Stimulated activated CD8-positive, alpha-beta memory T cell treated with anti-CD3 and anti-CD28 coated beads, Interleukin-4, amount 100 ng/mL, for 1 hour (primary cell): ENCODE results near the gene FAM120A.

ENCODE experiments used
- DNase-seq, 2 donors: peaks; one replicate each; pipeline ENCODE4 v3.0.0-alpha.2; 2020; ENCODE audit warnings: low read depth in 2 of 2, low spot score in 1 of 2

Gene FAM120A

DNA sequence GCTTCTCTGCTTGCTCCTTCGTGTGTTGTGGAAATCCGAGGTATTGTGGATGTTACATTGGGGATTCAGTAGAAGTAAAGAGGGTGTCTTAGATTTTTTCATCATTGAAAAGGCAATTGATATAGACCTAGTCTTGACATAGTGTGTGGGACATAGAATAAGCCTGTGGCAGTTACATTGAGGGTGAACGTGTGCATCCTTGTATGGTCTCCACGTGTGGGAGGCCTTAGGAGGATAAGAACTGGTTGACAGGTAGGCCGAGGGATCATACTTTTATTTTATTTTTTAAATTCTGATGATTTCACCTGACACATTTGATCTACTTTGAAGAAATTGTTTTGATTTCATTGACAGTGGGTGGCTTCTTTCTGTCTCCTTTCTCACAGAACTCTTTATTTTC is 18.9 kb downstream of the FAM120A start:
- no peak for DNase-seq

DNA sequence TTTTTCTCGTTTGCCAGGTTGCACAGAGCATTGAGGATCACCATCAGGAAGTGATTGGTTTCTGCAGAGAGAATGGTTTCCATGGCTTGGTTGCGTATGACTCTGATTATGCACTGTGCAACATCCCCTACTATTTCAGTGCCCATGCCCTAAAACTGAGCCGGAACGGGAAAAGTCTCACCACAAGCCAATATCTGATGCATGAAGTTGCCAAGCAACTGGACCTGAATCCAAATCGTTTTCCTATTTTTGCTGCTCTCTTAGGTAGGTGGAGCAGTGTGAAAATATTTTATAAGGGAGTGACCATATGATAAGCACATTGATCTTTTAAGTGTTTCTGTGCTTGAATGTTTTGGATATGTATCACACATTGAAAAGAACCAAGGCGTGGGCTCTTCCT is 19.6 kb downstream of the FAM120A start:
- no peak for DNase-seq

DNA sequence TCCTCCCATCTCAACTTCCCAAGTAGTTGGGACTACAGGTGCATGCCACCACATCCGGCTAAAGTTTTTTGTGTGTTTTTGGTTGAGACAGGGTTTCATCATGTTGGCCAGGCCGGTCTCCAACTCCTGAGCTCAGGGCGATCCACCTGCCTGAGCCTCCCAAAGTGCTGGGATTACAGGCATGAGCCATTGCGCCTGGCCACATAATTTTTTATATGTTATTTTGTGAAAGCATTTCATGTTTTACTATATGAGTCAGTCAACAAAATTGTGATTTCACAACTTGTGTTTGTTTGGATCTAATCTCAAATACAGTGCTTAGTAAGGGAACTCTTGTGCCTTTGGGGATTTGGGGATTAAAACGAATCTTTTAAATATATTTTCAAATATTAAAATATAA is 21.9 kb downstream of the FAM120A start:
- no peak for DNase-seq

DNA sequence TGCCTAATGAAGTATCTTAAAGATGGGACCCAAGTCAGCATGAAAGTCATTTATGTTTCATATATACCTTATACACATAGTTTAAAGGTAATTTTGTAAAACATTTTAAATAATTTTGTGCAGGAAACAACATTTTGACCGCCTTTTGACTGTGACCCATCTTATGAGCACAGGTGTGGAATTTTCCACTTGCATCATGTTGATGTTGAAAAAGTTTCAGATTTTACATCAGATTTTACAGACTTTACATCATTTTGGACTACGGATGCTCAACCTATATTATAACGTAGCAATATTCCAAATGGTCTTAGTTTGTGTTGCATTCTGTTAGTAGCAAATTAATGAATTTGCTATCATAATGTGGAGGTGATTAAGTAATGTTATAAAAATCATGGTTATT is 23.6 kb downstream of the FAM120A start:
- DNase-seq, result no peak

DNA sequence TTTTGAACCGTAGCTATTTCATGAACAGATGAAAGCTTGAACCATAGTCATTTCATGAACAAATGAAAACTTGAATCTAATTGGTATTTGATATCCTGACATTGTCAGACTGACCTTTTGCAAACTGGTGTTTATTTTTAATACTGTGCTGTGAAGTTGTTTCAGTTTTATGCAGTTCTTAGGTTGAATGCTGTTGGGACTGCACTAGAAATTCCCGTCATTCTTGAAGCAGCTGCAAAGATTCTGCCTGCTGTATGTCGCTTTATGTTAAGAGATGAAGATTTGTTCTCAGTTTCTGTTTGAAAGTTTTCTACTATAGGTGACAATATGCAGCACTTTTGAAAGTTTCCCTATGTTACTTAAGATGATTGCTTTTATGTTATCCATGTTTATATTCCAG is 24.4 kb downstream of the FAM120A start:
- no peak for DNase-seq

DNA sequence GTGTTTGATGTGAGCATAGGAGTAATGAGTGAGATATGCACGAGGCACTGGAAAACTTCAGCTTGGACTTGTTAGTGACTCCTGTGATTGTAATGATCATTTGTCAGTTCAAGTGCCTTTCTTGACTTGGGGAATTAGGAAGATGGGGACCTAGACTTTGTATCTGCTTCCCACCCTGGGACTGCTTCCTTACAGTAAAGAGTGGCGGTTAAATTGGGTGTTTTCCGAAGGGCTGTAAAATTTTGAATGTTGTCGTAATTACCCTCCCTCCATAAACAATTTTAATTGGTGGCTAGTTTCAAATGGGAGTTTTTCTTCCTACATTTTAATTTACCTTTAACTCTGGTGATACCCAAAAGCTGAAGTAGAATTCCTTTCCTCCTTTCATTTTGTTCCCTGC is 25.4 kb downstream of the FAM120A start:
- no peak for DNase-seq

DNA sequence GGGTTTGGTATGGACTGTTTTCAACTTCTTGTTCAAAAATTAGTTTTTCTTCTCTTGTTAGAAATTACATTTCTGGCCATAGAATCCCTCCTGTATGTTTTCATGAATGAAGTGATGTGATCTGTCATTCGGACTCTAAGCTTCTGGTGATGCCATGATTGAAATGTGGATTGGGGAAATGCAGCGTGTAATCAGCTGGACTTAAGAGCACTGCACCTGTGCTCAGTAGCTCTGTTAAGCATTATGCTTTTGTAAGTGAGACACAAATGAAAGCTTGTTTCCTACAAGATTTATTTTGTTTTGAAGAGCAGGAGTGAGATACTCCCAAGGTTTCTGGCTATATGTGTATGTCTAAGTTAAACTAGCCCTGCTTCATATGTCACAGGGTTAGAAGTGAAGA is 25.9 kb downstream of the FAM120A start:
- DNase-seq, result no peak

DNA sequence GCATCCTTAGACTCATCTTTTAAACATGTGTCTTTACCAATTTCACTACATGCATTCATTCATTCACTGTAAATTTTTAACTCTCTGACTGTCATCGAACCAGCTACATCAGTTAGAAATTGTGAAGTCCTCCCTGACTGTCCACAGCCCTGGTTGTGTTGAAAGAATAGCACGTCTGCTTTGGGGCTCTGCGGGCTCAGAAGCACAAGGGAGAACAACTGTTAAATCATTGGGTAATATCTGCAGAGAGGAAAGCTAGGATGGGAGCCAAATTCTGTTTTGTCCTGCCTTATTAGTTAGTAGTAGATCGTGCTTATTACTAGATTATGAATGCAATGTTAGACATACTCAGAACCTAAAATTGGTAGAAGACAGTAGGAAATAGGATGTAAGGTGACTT is 28.2 kb downstream of the FAM120A start:
- DNase-seq, result no peak

DNA sequence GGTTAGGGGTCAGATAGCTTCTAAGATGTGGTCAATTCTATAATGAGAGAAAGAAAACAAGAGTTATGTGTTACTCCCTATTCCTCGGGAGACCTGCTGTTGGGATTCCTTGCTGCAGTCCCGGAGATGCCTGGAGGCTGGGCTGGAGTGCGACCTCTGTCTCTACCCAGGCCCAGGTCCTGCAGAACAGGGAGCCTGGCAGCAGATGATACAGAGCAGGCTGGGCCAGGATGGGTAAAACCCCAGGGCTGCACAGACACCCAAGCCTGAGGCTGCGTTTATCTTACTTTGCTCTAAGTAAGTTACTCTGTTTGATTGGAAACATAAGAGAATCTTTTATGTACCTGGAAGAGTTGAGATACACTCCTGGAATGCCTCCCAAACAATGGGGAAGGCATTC is 28.8 kb downstream of the FAM120A start:
- DNase-seq, result no peak

DNA sequence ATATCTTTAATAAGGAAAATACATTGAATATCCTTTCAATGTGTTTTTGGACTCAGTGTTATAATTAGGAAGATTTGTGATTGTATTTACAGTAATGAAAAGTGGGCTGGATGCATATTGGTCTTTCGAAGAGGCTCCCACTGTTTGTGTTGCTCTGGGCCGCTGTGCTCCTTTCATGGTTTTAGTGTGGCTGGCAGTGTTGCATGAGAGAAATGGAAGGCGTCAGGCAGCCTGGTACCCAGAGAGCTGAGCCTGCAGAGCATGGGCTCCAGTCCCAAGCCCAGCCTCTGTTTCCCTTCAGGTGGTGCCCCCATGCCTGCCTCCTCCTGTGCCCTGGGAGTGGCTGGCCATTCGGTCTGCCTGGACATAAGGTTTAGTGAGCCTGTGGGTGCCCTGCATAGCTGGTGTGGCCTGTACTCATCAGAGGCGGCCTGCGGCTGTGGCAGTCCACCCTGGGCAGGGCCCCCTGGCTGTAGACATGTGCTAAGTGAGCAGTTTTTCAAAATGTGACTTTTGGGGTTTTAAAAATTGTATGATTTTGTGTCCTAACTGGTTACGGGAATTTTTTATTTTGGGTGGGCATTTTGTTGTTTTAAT is 29.3 kb downstream of the FAM120A start:
- DNase-seq, result no peak

DNA sequence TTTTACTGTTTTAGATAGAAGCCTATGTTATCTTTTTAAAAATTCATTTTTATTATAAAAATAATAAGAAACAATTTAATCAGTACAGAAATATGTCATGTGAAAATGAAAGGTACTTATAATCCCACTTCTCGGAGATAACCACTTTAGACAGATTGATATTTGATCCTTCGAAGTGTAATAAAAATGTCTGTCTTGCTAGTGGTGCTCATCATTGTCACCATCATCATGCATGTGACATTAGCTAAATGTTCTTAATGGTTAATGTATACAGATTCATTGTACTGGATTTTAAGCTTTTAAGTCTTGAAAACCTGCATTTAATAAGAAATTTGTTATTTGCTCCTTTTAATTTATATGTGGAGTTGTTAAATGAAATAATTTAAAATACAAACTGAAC is 32.0 kb downstream of the FAM120A start:
- no peak for DNase-seq

DNA sequence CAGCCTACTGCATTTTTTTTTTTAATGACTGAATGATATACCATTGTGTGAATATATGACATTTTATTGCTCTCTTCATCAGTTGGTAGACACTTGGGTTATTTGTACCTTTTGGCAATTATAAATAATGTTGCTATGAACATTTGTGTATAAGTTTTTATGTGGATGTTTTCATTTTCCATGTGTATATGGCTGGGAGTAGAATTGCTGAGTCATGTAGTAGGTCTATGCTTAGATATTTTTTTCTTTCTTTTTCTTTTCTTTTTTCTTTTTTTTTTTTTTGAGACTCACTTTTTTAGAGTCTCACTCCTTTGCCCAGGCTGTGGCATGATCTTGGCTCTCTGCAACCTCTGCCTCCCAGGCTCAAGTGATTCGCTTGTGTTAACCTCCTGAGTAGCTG is 34.8 kb downstream of the FAM120A start:
- no peak for DNase-seq

DNA sequence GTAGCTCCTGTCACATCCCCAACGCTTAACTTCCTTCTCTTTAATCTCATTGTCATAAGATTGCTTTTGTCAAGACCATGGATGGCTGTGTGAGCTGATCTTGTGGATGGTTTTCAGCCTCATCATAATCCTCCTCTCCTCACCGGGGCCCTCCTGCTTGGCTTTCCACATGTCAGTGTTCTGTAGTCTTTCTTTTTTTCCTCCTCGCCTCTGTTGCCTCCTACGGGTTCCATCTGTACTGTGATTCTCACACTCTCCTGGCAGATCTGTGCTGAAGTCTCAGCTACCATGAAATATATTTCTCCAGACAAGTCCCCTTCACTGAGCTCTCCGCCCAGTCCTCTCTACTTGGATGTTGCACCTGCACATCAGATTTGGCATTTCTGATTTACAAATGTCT is 36.8 kb downstream of the FAM120A start:
- no peak for DNase-seq

DNA sequence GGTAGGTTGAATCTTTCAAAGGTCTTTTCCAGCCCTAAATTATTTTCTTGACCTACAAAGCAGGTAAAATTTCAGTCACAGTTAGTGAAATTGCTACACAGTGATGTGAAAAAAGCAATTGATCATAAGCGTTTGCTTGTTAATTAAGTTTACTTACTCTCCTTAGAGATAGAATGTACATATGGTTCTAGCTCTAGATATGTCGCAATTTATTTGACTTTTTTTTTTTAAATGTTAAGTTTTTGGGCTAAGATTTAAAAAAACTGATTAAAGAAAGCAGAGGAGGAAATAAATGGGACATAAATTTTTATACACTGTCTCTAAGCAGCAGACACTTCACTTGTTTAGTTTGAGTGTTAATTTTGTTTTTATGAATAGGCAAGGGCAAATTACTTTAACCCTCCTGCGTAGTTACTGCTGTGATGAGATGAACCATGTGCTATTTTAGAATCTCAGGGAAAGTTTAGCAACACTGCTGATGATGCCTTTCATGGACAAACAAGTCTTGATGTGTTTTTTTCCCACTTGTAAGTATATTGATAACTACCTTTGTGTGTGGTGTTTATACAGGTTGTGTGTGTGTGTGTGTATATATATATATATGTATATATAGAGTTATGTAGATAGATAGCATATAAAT is 40.2 kb downstream of the FAM120A start:
- DNase-seq, result no peak

DNA sequence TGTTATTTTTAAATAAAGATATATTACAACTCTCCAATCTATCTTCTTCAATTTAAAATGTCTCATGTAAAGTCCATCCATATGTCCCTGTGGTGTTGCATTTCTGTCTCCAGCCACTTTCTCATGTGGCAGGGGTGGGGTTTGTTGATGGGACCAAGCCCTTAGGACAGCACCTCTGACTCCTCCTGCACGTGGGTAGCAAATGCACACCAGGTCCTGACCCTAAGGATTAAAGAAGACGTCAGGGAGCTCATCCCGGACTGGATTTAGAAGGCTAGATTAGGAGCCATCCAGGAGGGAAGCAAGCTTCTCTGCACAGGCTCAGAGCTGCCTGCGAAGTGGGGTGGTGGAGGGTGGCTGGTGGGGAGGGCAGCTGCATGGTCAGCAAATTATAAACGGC is 40.8 kb downstream of the FAM120A start:
- no peak for DNase-seq

DNA sequence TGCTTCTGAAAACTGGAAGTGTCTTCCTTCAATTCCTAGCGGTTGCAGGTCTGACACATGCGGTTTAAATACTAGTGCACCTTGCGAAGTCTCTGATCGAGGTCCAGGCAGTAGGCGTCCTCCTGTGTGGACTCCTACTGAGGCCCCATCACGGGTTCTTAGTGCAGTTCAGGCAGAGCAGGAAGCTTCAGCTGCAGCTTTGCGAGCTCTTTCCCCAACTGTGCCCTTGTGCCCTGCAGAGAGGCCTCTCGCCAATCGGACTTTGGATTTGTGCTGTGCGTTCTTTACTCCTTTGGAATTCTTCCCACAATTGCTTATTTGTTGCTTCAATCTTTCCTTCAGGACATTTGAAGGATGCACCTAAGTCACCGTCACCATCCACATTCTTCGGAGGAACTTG is 42.5 kb downstream of the FAM120A start:
- no peak for DNase-seq

DNA sequence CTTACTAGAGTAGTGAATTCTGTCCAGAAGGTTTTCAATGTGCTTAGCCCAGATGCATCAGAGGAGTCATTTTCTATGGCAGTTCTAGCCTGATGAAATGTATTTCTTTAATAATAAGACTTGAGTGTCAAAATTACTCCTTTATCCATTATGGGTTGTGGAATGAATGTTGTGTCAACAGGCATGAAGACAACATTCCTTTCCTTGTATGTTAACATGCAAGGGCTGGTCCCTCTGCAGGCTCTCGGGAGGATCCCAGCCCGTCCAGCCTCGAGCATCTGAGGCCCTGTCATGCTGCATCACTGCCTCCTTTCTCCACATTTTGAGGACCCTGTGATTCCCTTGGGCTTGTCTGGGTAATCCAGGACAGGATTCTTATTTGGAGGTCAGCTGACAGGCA is 44.8 kb downstream of the FAM120A start:
- DNase-seq, result no peak

DNA sequence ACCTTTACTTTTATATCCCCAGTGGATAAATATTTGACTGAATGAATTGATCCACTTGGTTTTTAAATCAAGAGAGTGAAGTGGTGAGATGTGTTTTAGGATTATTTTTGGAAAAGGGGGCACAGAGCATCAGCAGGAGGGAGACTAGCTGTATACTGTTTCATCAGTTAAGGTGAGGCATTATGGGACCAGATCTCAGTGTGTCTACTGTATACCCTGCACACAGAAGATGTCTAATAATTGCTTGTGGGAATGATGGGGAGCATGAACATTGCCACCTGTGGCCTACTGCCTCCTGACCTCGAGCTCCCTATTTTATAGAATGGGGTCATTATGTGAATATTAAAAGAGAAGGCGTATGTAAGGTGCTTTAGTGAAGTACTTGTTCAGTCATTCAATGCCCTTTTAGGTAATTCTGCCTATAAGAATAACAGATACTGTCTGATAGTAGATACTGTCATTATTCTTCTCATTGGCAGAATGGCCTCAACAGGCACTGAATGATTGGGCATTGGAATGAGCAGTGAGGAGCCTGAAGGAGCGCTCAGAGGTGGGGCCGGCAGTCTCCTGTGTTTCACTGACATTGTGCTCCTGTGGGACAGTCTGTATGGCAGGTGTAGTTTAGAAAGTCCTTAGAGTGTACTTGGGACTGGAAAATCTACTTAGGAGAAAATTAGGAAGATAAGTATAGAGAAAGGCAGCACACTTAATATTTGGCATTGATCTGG is 49.2 kb downstream of the FAM120A start:
- DNase-seq, result no peak

DNA sequence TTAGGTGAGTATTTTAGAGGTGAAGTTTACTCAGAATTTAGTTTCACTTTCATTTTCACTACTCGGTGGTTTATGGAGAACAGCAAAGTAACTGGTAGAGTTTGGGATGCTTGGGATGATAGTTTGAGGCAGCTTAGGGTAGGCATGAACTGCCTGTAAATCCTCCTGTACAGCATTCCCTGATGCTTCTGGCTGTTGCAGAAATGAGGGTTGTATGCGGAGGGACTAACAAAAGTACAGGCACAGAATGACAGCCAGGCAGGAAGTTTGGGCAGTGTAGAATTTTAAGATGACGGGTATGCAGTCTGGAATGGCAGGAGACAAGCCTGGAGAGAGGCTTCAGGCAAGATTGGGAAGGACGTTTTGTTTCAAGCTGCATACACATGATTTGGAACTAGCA is 49.9 kb downstream of the FAM120A start:
- DNase-seq, result no peak

DNA sequence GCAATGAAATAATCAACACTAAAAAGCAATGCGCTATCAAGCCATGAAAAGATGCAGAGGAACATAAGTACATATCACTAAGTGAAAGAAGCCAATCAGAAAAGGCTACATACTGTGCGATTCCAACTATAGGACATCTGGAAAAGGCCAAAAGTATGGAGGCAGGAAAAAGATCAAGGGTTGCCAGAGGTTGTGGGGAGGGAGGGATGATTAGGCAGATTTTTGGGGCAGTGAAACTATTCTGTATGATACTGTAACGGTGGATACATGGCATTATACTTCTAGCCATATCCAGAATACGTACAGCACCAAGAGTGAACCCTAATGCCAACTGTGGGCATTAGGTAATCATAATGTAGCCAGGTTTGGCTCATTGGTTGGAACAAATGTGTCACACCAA is 51.9 kb downstream of the FAM120A start:
- DNase-seq, result no peak

DNA sequence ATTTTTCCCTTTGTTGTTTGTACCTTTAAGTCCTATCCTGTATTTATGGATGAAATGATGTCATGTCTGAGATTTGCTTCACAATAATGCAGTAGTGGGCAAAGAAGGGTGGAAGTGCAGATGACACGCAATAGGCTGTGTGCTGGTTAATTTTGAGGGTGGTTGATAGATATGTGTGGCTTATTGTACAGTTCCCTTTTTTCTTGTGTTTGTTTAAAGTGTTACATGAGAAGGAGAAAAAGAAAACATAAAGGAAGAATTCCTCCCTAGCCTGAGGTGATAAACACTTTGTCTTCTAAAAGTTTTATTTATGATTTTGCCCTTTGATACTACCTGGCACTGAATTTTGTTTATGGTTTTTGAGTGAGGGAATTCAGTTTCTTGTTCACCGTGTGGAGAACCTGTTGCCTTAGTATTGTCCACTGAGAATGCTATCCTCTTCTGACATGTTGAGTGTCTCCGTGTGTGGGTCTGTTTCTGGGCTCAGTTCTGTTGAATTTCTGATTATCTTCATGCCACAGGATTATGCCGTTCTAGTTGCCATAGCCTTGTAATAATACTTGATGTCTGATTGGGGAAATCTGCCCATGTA is 54.2 kb downstream of the FAM120A start:
- no peak for DNase-seq

DNA sequence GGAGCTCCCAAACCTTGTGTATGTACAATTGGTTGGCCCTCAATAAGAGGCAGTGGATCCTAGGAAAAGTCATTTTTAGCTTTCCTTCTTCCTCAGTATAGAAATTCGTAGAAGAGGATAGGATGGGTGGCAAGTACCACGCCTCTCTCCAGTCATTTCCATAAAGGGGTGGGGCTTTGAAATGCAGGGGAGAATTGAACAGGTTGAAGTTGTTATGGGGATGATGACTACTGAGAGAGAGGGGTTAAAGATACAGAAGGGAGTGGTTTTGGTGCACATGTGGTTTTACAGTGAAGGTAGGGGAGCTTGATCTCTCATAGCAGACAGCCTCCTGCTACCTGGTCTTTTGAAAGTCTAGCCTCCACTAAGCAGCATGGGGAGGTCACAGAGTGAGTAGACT is 56.3 kb downstream of the FAM120A start:
- DNase-seq, result no peak
